ENCODE measurements around the gene SPAG7. TPM values are rescaled to one million over a fixed set of nuclear protein-coding genes. Genes with fewer than 3 reads are reported as not detected.
A peak's percentile ranks its signal among the peaks of the same experiment; 100 is the strongest.

Gene SPAG7
- total RNA-seq, 1 experiment from 2014 or later: 43.4 TPM

- in situ Hi-C loops (cut with HindIII; ENCODE audit: low pct_unique_long_range_greater_than_20kb, low sequenced_read_pairs): no loop called here
- peak within 1 kb of the TSS; percentile 51 to 67 for H3K4me3 ChIP-seq (ENCODE audit: low read depth in 2 of 2, low read length in 2 of 2)
- TF ChIP-seq, protein P1, sequence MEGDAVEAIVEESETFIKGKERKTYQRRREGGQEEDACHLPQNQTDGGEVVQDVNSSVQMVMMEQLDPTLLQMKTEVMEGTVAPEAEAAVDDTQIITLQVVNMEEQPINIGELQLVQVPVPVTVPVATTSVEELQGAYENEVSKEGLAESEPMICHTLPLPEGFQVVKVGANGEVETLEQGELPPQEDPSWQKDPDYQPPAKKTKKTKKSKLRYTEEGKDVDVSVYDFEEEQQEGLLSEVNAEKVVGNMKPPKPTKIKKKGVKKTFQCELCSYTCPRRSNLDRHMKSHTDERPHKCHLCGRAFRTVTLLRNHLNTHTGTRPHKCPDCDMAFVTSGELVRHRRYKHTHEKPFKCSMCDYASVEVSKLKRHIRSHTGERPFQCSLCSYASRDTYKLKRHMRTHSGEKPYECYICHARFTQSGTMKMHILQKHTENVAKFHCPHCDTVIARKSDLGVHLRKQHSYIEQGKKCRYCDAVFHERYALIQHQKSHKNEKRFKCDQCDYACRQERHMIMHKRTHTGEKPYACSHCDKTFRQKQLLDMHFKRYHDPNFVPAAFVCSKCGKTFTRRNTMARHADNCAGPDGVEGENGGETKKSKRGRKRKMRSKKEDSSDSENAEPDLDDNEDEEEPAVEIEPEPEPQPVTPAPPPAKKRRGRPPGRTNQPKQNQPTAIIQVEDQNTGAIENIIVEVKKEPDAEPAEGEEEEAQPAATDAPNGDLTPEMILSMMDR (IDR thresholded peaks at IDR 0.05): no peak
- TF ChIP-seq POLR2AphosphoS5 (IDR thresholded peaks at IDR 0.05; ENCODE audit: low read depth, low read length): no peak
- TF ChIP-seq TCF7L2 (IDR thresholded peaks at IDR 0.05; ENCODE audit: low read depth, low read length): no peak
- TF ChIP-seq SIN3A (IDR thresholded peaks at IDR 0.05; ENCODE audit: borderline replicate concordance, insufficient read depth, low read depth, low read length): no peak
- TF ChIP-seq REST (IDR thresholded peaks at IDR 0.05; ENCODE audit: insufficient read depth in 1 of 2, low read depth in 2 of 2, low read length in 1 of 2): no peak
- ATAC-seq (no peak), DNase-seq (ENCODE audit: low read depth, low spot score) (no peak)
- no peaks in the 10 kb centered on the region for H3K9me3 ChIP-seq (ENCODE audit: control insufficient read depth, insufficient read depth, low read depth, low read length)
- ChIA-PET CTCF (no interaction called here), POLR2A (no interaction called here)
- intact Hi-C loops (cut with micrococcal nuclease; ENCODE audit: unreplicated experiment): no loop called here
- no TSS peak for BruUV-seq (replicated peaks)
- peaks cover 16% of the 10 kb centered on the region for H3K4me1 ChIP-seq (ENCODE audit: control insufficient read depth, insufficient read depth, low read length)
- peak within 1 kb of the TSS; percentile 94 for H3K27ac ChIP-seq (ENCODE audit: low read length)
- H3K36me3 ChIP-seq (ENCODE audit: control insufficient read depth, insufficient read depth, low read length): peaks cover 6% of the 10 kb centered on the region
- H3K27me3 ChIP-seq (ENCODE audit: control insufficient read depth, insufficient read depth, low read length): no peaks in the 10 kb centered on the region
Observed at GRCh38 chr17:4950746-4951204, 16.8 kb downstream of the SPAG7 start, which contains the start of gene ENO3. ENO3 (plus strand) TSS chr17:4951119; CDS start chr17:4951830, 711 bp downstream.

DNA sequence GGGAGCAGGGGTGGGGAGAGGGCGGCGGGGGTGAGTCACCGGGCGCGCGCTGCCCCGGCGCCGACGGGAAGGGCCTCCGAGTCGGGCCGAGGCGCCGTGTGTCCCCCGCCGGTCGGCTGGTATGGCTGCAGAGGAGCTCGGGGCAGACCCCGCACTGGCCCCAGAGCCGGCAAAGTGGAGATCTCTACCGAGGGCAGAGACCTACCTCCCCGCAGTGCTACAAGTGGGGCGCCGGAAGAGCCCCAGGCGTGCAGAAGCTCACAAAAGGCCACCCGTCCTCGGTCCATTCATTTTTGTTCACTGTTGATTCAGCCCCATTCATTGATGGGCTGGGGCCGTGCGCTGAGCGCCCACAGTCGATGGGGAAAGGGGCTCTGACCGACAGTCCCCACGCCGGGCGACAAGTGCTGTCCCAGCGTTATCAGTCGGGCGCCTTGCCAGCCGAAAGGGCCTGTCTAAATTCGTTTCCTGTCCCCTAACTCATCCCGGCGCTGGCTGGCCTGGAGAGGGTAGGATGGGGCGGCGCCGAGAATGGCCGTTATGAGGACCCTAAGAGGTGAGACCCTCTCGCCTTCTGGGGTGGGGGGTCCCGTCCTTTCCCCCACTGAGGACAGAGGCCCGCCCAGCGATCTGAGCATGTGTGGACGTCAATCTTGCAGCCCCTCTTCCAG, 17.4 kb downstream of the SPAG7 start:
- Histone ChIP-seq H3K4me1 (ENCODE audit: control insufficient read depth, insufficient read depth, low read length) (peaks cover 22% of the 10 kb centered on the region), H3K36me3 (ENCODE audit: control insufficient read depth, insufficient read depth, low read length) (peaks cover 6% of the 10 kb centered on the region), H3K9me3 (ENCODE audit: control insufficient read depth, insufficient read depth, low read depth, low read length) (no peaks in the 10 kb centered on the region), H3K27ac (ENCODE audit: low read length) (peak overlapping the region; percentile 94), H3K27me3 (ENCODE audit: control insufficient read depth, insufficient read depth, low read length) (no peaks in the 10 kb centered on the region), H3K4me3 (ENCODE audit: low read depth in 2 of 2, low read length in 2 of 2) (peak overlapping the region; percentile 51 to 67)
- ChIA-PET CTCF (no interaction called here), POLR2A (no interaction called here)
- TF ChIP-seq SIN3A (IDR thresholded peaks at IDR 0.05; ENCODE audit: borderline replicate concordance, insufficient read depth, low read depth, low read length) (0 out of 2 replicates have a peak, but pooled peaks have one; percentile 18), POLR2AphosphoS5 (IDR thresholded peaks at IDR 0.05; ENCODE audit: low read depth, low read length) (peak; percentile 62)
- TF ChIP-seq, protein P1 (IDR thresholded peaks at IDR 0.05): no peak
- BruUV-seq (replicated peaks): TSS peak; percentile 80
- intact Hi-C loops (cut with micrococcal nuclease; ENCODE audit: unreplicated experiment): no loop called here
- no peak for DNase-seq (ENCODE audit: low read depth, low spot score)
- in situ Hi-C loops (cut with HindIII; ENCODE audit: low pct_unique_long_range_greater_than_20kb, low sequenced_read_pairs): no loop called here
- ATAC-seq: no peak; the same call in 1 of the 2 replicates

All from Panc1 (cell line).